ENCODE measurements around the gene USP37. TPM values are rescaled to one million over a fixed set of nuclear protein-coding genes. Genes with fewer than 3 reads are reported as not detected.

The USP37 gene, protein sequence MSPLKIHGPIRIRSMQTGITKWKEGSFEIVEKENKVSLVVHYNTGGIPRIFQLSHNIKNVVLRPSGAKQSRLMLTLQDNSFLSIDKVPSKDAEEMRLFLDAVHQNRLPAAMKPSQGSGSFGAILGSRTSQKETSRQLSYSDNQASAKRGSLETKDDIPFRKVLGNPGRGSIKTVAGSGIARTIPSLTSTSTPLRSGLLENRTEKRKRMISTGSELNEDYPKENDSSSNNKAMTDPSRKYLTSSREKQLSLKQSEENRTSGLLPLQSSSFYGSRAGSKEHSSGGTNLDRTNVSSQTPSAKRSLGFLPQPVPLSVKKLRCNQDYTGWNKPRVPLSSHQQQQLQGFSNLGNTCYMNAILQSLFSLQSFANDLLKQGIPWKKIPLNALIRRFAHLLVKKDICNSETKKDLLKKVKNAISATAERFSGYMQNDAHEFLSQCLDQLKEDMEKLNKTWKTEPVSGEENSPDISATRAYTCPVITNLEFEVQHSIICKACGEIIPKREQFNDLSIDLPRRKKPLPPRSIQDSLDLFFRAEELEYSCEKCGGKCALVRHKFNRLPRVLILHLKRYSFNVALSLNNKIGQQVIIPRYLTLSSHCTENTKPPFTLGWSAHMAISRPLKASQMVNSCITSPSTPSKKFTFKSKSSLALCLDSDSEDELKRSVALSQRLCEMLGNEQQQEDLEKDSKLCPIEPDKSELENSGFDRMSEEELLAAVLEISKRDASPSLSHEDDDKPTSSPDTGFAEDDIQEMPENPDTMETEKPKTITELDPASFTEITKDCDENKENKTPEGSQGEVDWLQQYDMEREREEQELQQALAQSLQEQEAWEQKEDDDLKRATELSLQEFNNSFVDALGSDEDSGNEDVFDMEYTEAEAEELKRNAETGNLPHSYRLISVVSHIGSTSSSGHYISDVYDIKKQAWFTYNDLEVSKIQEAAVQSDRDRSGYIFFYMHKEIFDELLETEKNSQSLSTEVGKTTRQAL
- total RNA-seq (10 to 100 TPM; 18.7 to 27.7 TPM), total RNA-seq (60.8 to 84.8 reads per million in 2 donors)

DNA sequence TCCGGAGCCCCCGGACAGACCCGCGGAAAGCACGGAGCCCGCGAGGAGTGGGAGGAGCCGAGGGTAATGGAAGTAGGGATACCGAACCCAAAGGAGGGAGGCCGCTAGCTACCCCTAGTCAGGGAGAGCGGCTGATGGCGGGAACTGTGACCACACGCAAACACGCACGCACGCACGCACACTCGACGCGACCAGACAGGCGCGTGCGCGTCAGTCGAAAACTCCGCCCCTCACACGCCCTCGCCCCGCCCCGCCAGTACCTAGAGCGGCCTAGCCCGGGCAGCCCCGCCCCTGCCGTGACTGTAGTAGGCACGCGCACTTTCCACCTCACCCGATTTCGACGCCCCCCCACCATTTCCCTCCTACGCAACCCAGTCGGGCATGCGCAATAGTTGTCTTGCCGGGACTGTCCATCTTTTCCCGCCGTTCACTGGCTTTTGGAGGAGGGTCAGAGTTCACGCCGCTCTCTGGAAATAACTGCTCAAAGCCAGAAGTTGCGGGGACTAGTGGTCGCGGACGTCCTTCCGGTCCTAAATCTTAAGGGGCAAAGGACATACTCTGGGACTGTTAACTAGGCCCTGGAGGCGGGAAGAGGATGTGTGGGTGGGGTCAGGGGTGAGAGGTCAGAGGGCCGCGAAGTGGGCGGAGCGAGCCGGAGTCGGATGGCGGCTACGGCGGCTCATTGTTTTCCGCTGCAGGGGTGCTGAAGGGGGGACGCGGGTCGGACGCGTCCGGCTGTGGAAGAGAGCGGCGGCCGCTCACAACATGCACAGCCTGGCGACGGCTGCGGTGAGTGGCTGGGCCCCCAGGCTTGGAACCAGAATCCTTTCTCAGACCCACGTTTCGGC is at the start of gene USP37, which contains the start of gene CNOT9:
TSS of gene USP37 (minus strand) at position 162 of the 848 bp plus-strand sequence. CDS start 9,698 bp downstream, outside the sequence.
TSS of gene CNOT9 (plus strand) at position 650 of the 848 bp plus-strand sequence. CDS start at position 766, 116 bp downstream.
- H3K27me3 Mint-ChIP-seq = no peaks in the 10 kb centered on the region
- H3K36me3 Mint-ChIP-seq (ENCODE audit: low read depth) = peaks cover 4% of the 10 kb centered on the region

DNA sequence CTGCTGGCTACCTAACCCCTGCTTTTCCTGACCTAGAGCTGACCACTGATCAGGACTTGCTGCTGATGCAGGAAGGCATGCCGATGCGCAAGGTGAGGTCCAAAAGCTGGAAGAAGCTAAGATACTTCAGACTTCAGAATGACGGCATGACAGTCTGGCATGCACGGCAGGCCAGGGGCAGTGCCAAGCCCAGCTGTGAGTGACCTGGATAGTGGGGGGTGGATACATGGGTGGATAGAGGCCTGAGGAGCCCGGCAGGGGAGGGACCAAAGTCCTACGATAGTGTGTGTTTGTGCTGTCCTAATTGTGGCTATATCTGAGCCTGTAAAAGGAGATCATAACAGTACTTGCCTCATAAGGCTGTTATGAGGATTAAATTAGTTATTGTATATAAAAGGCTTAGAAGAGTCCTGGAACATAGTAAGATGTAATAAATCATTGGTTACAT is 47.7 kb upstream of the USP37 start:
- H3K4me1 Mint-ChIP-seq = no peaks in the 10 kb centered on the region
- H3K36me3 Mint-ChIP-seq (ENCODE audit: low read depth) = no peaks in the 10 kb centered on the region
- no peak overlapping the region for H3K4me3 Mint-ChIP-seq
- ATAC-seq = no peak
- no peak overlapping the region for H3K27ac Mint-ChIP-seq
- DNase-seq = no peak
- H3K27me3 Mint-ChIP-seq = peaks cover 10% of the 10 kb centered on the region
- no peaks in the 10 kb centered on the region for H3K9me3 ChIP-seq (ENCODE audit: control insufficient read depth, low read length, poor library complexity, severe bottlenecking)

More for the DNA sequence above, at the start of gene USP37, which contains the start of gene CNOT9:
- peak; percentile 100 for DNase-seq
- ATAC-seq = peak; percentile 88
- Mint-ChIP-seq H3K4me1 (peaks cover 57% of the 10 kb centered on the region), H3K27ac (peak within 1 kb of the TSS; percentile 100), H3K4me3 (peak within 1 kb of the TSS; percentile 99)
- no peaks in the 10 kb centered on the region for H3K9me3 ChIP-seq (ENCODE audit: control insufficient read depth, low read length, poor library complexity, severe bottlenecking)

DNA sequence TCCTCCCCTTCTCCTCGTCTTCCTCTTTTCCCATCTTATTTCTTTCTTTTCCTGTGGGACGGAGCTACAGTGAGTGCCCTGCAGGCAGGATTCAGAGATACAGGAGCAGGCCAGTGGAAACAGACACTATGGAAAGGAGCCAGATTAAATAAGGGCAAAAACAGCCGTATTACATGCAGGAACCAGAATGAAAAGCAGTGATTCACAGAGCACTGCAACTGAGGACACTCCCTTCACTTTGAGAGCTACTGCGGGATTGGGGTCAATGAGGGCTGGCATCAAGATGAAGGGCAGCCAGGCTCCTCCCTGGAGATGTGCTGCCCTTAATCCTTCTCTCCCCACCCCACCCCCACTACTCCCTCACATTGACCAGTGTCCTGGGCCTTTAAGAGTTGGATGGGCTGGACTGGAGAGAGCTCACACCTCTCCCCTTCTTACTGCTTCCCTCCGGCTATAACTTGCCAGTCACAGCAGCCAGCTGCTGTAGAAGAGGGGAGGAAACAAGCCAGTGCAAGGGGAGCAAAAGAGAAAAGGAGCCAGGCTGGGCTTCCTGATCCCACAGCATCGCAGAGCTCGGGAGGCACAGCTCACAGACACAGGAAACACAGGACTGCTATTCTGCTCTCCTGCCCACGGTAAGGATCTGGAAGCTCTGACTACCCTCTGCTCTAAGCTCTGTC is 39.4 kb upstream of the USP37 start, which contains the start of gene PLCD4:
TSS of gene PLCD4 (plus strand) at position 464 of the 680 bp plus-strand sequence. CDS start 7,841 bp downstream, outside the sequence.
- H3K4me3 Mint-ChIP-seq = no peak within 1 kb of the TSS
- no peak within 1 kb of the TSS for H3K27ac Mint-ChIP-seq
- DNase-seq (no peak), ATAC-seq (no peak)
- no peaks in the 10 kb centered on the region for H3K36me3 Mint-ChIP-seq (ENCODE audit: low read depth)
- no peaks in the 10 kb centered on the region for H3K9me3 ChIP-seq (ENCODE audit: control insufficient read depth, low read length, poor library complexity, severe bottlenecking)
- peaks cover 3% of the 10 kb centered on the region for H3K4me1 Mint-ChIP-seq
- H3K27me3 Mint-ChIP-seq = peaks cover 41% of the 10 kb centered on the region

DNA sequence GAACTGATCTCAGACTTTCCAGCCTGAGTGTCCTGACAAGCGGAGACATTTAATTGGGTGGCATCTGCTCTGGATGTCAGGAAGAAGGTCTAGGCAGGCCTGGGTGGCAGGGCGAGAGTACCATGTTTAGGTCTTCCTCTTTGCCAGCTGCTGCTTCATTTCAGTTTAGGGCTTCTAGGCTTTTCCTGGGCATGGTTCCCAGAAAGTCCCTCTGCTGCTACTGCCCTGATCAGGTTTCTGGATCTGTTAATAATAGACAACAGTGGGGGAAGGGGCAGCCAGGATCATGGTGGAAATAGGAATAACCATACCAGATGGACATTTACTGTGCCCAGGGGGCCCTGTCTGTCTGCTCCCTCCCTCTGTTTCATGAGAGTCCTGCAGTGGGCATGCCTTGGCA is 37.3 kb upstream of the USP37 start:
- H3K36me3 Mint-ChIP-seq (ENCODE audit: low read depth) = no peaks in the 10 kb centered on the region
- no peak for DNase-seq
- ATAC-seq = no peak
- H3K27me3 Mint-ChIP-seq = peaks cover 31% of the 10 kb centered on the region
- peaks cover 3% of the 10 kb centered on the region for H3K4me1 Mint-ChIP-seq
- no peak overlapping the region for H3K4me3 Mint-ChIP-seq
- no peaks in the 10 kb centered on the region for H3K9me3 ChIP-seq (ENCODE audit: control insufficient read depth, low read length, poor library complexity, severe bottlenecking)
- no peak overlapping the region for H3K27ac Mint-ChIP-seq

DNA sequence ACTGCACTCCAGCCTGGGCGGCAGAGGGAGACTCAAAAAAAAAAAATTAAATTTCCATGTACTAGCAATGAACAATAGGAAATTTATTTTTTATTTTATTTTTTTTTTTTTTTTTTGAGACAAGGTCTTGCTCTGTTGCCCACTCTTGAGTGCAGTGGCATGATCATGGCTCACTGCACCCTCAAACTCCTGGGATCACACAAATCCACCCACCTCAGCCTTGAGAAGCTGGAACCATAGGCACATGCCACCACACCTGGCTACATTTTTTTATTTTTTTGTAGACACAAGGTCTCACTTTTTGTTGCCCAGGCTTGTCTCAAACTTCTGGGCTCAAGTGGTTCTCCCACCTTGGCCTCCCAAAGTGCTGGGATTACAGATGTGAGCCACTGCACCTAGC is 17.4 kb upstream of the USP37 start:
- DNase-seq = no peak
- no peaks in the 10 kb centered on the region for H3K9me3 ChIP-seq (ENCODE audit: control insufficient read depth, low read length, poor library complexity, severe bottlenecking)
- no peaks in the 10 kb centered on the region for H3K27me3 Mint-ChIP-seq
- H3K36me3 Mint-ChIP-seq (ENCODE audit: low read depth) = peaks cover 7% of the 10 kb centered on the region
- no peak for ATAC-seq
- H3K27ac Mint-ChIP-seq = no peak overlapping the region
- no peak overlapping the region for H3K4me3 Mint-ChIP-seq
- H3K4me1 Mint-ChIP-seq = peaks cover 7% of the 10 kb centered on the region

DNA sequence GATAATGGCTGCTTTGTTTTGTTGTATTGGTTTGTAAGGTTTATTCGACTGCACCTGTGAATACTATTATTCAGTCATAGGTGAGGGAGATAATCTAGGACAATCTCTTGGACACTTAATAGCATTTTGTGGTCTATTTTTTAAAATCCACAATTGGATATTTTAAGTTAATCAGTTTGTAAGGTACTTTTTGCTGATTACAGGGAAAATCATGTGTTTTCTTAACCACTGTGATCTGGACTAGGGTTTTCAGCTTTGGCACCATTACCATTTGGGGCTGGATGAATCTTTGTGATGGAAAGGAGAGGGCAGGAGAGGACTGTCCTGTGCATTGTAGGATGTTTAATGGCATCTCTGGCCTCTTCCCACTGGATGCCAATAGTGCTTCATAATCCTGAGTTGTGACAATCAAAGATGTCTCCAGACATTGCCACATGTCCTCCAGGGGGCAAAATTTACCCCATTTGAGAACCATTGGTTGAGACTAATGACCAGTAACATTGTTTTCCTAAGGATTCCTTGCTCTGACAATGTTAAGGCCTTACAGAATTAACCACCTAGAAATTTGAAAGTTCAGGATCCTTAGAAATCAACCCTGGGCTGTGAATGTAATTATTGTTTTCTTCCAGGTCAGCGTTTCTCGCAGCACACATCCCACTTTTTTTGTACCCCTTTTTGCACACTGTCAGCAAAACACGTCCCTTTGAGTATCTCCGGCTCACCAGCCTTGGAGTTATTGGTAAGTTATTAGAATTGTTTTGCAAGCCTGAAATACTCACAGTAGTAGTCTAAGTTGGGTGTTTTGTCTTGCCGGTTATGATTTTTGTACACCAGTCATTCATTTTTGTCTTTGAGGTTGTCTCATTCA is 16.1 kb upstream of the USP37 start:
- Mint-ChIP-seq H3K36me3 (ENCODE audit: low read depth) (peaks cover 7% of the 10 kb centered on the region), H3K4me1 (peaks cover 7% of the 10 kb centered on the region), H3K27me3 (no peaks in the 10 kb centered on the region), H3K27ac (peak overlapping the region; percentile 60), H3K4me3 (no peak overlapping the region)
- DNase-seq = no peak
- ATAC-seq = no peak
- no peaks in the 10 kb centered on the region for H3K9me3 ChIP-seq (ENCODE audit: control insufficient read depth, low read length, poor library complexity, severe bottlenecking)

DNA sequence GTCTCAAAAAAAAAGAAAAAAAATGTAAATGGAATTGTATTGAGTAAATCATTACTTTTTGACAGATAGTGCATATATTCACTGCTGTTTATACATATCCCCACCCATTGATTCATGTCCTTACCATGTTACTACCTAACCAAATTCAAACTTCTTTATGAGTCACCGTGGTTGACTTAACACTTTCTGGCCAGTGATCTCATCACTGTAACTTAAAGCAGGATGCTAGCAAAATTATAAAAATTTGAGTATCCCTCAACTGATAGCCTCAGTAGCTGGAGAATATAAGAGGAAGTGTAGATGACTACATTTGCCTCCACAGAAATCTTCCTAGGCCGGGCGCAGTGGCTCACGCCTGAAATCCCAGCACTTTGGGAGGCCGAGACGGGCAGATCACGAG is 13.9 kb upstream of the USP37 start:
- H3K9me3 ChIP-seq (ENCODE audit: control insufficient read depth, low read length, poor library complexity, severe bottlenecking) = no peaks in the 10 kb centered on the region
- Mint-ChIP-seq H3K4me3 (no peak overlapping the region), H3K27me3 (no peaks in the 10 kb centered on the region), H3K27ac (no peak overlapping the region), H3K4me1 (peaks cover 15% of the 10 kb centered on the region), H3K36me3 (ENCODE audit: low read depth) (peaks cover 7% of the 10 kb centered on the region)
- DNase-seq (no peak), ATAC-seq (no peak)

DNA sequence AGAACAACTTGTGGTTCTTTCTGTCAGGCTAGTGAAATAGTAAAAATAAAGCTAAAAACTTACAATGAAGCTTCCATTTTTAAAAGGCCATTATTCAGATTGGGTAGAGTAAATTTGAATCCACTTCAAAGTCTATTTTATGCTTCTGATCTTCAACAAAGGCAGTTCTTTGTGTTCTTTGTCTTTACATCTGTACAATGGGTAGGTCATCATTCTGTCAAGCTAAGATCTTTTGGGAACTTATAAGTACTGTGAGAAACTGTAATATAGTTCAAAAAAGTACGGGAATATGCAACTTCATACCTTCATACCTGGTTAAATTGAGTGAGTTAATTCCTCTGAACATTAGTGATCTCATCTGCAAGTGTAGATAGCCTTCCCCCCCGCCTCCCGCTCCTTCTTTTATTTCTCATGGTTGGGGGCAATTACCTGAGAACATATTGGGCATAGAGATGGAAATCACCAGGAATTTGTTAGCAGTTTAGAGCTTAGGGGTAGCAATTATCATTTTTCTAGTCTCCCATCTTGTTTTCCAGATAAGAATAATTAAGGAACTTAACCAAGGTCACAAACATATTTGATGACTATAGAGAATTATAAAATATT is 10.2 kb upstream of the USP37 start:
- no peak for DNase-seq
- Mint-ChIP-seq H3K4me1 (peaks cover 18% of the 10 kb centered on the region), H3K27me3 (no peaks in the 10 kb centered on the region), H3K4me3 (no peak overlapping the region), H3K27ac (peak overlapping the region; percentile 24), H3K36me3 (ENCODE audit: low read depth) (peaks cover 2% of the 10 kb centered on the region)
- no peak for ATAC-seq
- no peaks in the 10 kb centered on the region for H3K9me3 ChIP-seq (ENCODE audit: control insufficient read depth, low read length, poor library complexity, severe bottlenecking)

DNA sequence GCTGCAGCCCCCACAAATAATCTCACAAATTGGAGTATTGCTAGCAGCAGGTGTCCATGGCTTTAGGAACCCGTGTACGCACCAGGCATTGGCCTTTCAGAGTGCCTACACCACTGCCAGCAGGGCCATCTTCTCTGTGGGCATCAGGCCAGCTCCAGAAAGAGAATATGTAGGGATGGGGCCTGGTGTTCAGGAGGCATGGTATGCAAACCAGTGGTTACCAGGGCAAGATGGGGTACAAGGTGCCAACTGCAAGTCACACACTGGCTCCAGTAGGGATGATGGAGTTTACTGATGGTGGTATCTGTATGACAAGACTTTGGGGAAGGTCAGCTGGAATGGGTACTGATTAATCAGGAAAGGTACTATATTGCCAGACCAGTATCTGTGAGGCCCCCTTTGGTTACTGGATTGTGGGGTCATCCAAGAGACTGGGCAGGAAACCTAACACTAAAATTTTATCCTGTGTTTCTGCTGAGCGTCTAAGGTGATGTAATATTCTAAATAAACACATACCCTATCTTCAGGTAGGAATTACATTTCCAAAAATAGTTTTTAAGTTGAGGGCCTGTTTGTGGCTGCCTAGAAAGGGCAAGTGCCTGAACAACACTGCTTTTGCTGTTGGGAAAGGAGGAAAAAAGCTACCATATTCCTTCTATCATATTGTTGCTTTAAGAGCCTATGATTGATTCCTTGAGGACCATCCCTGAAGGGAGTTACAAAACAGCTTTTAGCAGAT is 9.5 kb upstream of the USP37 start:
- H3K4me1 Mint-ChIP-seq = peaks cover 14% of the 10 kb centered on the region
- DNase-seq = no peak
- no peak for ATAC-seq
- H3K27me3 Mint-ChIP-seq = no peaks in the 10 kb centered on the region
- no peak overlapping the region for H3K4me3 Mint-ChIP-seq
- H3K36me3 Mint-ChIP-seq (ENCODE audit: low read depth) = no peaks in the 10 kb centered on the region
- H3K9me3 ChIP-seq (ENCODE audit: control insufficient read depth, low read length, poor library complexity, severe bottlenecking) = no peaks in the 10 kb centered on the region
- H3K27ac Mint-ChIP-seq = peak overlapping the region; percentile 24

DNA sequence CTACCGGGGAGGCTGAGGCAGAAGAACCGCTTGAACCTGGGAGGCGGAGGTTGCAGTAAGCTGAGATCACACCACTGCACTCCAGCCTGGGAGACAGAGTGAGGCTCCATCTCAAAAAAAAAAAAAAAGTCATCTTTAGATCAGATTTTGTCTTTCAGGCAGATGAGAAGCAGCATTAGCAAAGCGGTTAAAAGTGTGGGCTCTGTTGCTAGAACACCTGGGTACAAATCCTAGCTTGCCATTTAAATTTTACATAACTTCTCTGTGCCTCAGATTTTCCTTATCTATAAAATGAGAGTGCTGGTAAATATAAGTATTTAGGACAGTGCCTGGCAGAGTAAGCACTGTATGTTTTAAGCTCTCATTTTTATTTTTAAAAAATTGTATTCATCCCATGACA is 8.7 kb upstream of the USP37 start:
- no peak for DNase-seq
- H3K27me3 Mint-ChIP-seq = no peaks in the 10 kb centered on the region
- H3K4me1 Mint-ChIP-seq = peaks cover 17% of the 10 kb centered on the region
- H3K9me3 ChIP-seq (ENCODE audit: control insufficient read depth, low read length, poor library complexity, severe bottlenecking) = no peaks in the 10 kb centered on the region
- H3K4me3 Mint-ChIP-seq = no peak overlapping the region
- no peaks in the 10 kb centered on the region for H3K36me3 Mint-ChIP-seq (ENCODE audit: low read depth)
- H3K27ac Mint-ChIP-seq = peak overlapping the region; percentile 82
- ATAC-seq = no peak
